ENCODE results near the gene LARP6.

DNA sequence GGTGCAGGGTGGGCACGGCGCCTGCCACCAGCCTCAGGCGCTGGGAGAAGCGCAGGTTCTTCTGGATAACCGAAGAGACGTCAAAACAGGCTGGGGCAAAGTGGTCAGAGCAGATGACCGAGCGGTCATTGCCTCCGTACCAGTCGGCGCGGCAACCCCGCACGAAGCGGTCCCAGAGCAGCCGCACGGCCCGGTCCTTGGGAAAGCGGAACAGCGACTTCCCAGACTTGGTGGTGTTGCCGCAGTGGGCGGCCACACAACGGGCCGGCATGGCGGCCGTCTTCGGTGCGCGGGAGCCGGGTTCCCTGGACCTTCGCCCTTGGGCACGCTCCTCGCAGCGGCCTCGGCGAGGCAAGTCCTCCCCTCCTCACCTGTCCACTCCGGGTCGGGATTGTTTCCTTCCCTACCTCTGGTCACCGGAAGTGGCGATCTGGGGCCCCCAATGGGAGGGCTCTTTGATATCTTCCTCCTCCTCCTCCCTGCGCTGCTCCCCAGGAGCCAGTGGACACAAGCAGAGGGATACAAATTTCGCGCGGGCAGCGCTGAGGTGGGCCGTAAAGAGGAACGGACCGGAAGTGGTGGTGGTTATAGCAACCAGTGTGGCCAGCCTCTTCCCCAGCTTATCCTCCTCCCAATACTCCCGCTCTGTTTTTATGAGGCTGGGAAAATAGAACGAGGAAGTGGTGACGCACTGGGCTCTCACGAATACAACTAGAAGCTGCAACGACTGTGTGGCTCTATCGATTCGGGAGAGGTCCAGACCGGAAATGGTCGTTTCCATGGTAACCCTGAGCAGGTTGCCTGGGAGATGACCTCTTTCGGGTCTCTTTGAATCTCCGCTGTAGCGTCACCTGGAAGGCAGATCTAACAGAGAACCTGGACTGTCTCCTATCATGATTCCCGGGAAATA lies 38.3 kb upstream of the LARP6 start, which contains the start of the genes LRRC49 and THAP10:
- no peak for TF ChIP-seq NR1H2 (CRISPR knock-in tag; IDR thresholded peaks at IDR 0.05; ENCODE audit: borderline replicate concordance, low read depth)
- no peak for TF ChIP-seq NFE2L2 (IDR thresholded peaks at IDR 0.05; ENCODE audit: low read length)
- TF ChIP-seq ZNF878 (CRISPR knock-in tag; IDR thresholded peaks at IDR 0.05): no peak
- TF ChIP-seq, protein P1, sequence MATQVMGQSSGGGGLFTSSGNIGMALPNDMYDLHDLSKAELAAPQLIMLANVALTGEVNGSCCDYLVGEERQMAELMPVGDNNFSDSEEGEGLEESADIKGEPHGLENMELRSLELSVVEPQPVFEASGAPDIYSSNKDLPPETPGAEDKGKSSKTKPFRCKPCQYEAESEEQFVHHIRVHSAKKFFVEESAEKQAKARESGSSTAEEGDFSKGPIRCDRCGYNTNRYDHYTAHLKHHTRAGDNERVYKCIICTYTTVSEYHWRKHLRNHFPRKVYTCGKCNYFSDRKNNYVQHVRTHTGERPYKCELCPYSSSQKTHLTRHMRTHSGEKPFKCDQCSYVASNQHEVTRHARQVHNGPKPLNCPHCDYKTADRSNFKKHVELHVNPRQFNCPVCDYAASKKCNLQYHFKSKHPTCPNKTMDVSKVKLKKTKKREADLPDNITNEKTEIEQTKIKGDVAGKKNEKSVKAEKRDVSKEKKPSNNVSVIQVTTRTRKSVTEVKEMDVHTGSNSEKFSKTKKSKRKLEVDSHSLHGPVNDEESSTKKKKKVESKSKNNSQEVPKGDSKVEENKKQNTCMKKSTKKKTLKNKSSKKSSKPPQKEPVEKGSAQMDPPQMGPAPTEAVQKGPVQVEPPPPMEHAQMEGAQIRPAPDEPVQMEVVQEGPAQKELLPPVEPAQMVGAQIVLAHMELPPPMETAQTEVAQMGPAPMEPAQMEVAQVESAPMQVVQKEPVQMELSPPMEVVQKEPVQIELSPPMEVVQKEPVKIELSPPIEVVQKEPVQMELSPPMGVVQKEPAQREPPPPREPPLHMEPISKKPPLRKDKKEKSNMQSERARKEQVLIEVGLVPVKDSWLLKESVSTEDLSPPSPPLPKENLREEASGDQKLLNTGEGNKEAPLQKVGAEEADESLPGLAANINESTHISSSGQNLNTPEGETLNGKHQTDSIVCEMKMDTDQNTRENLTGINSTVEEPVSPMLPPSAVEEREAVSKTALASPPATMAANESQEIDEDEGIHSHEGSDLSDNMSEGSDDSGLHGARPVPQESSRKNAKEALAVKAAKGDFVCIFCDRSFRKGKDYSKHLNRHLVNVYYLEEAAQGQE (IDR thresholded peaks at IDR 0.05; ENCODE audit: borderline replicate concordance in 1 of 2, low read depth in 1 of 2, low read length in 2 of 2): no peak
- TF ChIP-seq ZNF562 (CRISPR knock-in tag; IDR thresholded peaks at IDR 0.05; ENCODE audit: borderline replicate concordance): no peak
- peak; percentile 67 to 74 for TF ChIP-seq POLR2A (IDR thresholded peaks at IDR 0.05; ENCODE audit: insufficient read depth in 1 of 2, low read depth in 2 of 2, low read length in 2 of 2)
- TF ChIP-seq U2AF2 (IDR thresholded peaks at IDR 0.05; ENCODE audit: low read depth, low read length): peak; percentile 91
- no peak for TF ChIP-seq PRPF4 (IDR thresholded peaks at IDR 0.05; ENCODE audit: low read depth, low read length, poor library complexity, severe bottlenecking)
- no peak for TF ChIP-seq SKIL (CRISPR knock-in tag; IDR thresholded peaks at IDR 0.05; ENCODE audit: borderline replicate concordance)
- TF ChIP-seq ZNF629 (CRISPR knock-in tag; conservative IDR thresholded peaks at IDR 0.05): 0 out of 2 replicates have a peak, but pooled peaks have one; percentile 11
